GM21447 (cell line): ENCODE measurements around the gene CPD.
"Not testable (repeated sequence)": the region's sequence is repeated elsewhere in the genome, so short reads cannot be mapped to it uniquely, and the experiment has no call there.

Experiments
- ATAC-seq: cut with Tn5 transposase; IDR thresholded peaks from one replicate; pipeline ENCODE4 v1.9.1; 2021; ENCODE audit not compliant: unreplicated experiment

CPD gene

GRCh38 chr17:30381340-30381659, 2.6 kb downstream of the CPD start:
- ATAC-seq = no peak

DNA sequence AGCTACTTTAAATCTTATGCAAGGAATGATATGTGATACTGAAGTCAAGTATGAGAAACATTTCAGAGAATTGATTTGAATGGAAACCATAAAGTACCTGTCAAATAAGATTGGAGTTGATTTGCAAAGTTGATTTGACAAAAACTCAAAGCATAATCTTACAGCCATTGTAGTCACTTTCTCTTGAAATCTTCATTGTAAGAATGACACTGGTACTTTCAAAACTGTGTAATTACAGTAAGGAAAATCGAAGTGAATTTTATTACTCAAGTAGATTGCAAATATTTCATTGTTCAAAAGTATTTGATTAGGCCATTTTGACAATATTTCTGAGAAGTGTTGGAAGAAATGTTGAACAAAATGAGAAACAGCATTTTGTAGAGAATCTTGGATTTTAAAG, 3.6 kb downstream of the CPD start:
- no peak for ATAC-seq

DNA sequence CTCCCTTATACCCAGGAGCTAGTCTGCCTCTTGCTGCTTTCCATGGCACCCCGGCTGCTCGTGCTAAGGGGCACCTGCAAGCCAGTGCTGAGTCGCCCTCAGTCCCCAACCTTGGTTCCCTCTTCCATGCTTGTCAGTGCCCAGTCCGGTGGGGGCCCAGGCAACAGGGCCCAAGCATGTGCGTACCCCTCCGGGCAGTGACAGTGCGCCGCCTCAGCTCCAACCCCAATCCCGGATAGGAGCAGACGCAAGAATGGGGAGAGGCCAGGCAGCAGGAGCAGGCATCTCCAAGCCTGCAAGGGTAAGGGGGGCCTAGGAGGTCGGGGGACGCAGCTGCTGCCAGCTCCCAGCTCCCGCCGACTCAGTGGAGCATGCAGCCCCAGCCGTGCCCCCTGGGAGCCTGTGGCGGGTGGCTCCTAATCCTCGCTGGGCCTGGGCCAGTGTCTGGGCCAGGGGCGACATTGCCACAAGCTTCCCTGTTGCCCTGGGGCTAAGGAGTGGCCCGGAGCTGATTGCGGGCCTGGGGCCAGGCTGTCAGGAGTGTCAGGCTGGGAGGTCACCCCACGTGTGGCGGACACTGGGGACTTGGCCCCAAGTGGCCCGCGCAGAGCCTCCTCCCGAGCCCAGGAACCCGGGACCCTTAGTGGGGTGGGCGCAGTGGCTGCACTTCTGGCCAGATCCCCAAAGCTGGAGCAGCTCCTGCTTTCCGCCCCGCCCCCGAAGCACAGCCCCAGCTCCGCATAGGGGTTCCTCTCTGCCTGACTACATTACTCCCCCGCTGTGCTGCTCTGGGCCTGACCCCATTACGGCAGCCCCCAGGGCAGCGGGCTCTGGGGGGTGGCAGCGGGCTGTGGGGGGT, 9.8 kb downstream of the CPD start:
- no peak for ATAC-seq

DNA sequence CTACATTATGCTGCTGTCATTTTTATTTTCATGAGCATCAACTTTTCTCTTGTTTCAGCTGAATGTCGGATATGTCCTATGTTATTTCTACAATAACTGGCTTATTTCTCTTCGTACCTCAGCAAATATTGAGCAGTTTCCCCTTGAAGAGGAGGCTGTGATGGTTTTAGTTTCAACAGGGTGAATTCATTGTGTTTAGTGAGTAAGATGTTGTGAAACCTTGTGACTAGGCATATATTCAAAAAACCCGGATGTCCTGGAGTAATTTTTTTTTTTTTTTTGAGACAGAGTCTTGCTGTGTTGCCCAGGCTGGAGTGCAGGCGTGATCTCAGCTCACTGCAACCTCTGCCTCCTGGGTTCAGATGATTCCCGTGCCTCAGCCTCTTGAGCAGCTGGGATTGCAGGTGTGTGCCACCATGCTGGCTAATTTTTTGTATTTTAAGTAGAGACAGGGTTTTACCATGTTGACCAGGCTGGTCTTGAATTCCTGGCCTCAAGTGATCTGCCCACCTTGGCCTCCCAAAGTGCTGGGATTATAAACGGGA, 11.1 kb downstream of the CPD start:
- no peak for ATAC-seq

- no peak for ATAC-seq
Measured at GRCh38 chr17:30391534-30391933, 12.8 kb downstream of the CPD start.

DNA sequence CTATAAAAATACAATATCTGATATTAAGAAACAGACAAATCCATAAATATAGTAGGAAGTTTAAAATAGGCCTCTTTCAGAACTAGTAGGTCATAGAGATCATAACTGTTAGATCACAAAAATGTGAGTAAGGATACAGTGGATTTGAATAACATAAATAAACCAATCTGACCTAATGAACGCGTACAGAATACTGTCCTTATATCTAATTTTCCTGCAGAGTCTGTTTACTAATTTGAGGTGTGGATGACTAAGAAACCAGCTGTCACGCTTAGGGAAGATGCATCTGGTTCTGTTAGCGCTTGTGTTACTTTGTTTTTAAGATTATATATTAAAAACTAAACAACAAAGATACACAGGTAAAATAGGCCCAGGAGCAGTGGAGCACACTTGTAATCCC, 14.8 kb downstream of the CPD start:
- ATAC-seq = no peak

- no peak for ATAC-seq
Measured at GRCh38 chr17:30393911-30394867, 15.5 kb downstream of the CPD start.

- ATAC-seq = no peak
Measured at GRCh38 chr17:30395398-30396022, 16.8 kb downstream of the CPD start.

- no peak for ATAC-seq
Measured at GRCh38 chr17:30396129-30396528, 17.4 kb downstream of the CPD start.

GRCh38 chr17:30396612-30397011, 17.9 kb downstream of the CPD start:
- no peak for ATAC-seq

- no peak for ATAC-seq
Measured at GRCh38 chr17:30398328-30399041, 19.8 kb downstream of the CPD start.

GRCh38 chr17:30401097-30401496, 22.4 kb downstream of the CPD start:
- no peak for ATAC-seq

GRCh38 chr17:30405161-30405560, 26.4 kb downstream of the CPD start:
- ATAC-seq = no peak

- not testable (repeated sequence) for ATAC-seq
Measured at GRCh38 chr17:30410627-30411026, 31.9 kb downstream of the CPD start.

DNA sequence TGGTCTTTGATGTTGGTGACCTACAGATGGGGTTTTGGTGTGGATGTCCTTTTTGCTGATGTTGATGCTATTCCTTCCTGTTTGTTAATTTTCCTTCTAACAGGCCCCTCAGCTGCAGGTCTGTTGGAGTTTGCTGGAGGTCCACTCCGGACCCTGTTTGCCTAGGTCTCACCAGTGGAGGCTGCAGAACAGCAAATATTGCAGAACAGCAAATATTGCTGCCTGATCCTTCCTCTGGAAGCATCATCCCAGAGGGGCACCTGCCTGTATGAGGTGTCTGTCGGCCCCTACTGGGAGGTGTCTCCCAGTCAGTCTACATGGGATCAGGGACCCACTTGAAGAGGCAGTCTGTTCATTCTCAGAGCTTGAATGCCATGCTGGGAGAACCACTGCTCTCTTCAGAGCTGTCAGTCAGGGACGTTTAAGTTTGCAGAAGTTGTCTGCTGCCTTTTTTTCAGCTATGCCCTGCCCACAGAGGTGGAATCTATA, 33.3 kb downstream of the CPD start:
- ATAC-seq = not testable (repeated sequence)

DNA sequence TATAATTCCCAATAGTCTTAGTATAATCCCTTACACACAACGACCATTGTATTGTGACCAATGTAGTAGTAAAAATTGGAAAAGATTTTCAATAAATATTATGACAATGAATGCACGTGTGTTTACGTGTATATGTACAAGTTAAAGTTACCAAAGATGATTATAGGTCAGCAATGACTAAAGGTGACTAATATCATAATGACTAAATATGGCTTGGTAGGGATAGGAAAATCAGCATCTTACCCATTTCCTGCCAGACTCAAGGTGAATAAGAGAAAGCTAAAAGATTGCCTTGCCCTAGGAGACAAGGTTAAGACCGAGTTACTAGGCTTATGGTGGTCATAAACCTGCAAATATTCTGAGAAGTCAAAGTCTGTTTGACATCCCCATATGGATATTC, 34.4 kb downstream of the CPD start:
- ATAC-seq = no peak

GRCh38 chr17:30414486-30414885, 35.8 kb downstream of the CPD start:
- no peak for ATAC-seq

DNA sequence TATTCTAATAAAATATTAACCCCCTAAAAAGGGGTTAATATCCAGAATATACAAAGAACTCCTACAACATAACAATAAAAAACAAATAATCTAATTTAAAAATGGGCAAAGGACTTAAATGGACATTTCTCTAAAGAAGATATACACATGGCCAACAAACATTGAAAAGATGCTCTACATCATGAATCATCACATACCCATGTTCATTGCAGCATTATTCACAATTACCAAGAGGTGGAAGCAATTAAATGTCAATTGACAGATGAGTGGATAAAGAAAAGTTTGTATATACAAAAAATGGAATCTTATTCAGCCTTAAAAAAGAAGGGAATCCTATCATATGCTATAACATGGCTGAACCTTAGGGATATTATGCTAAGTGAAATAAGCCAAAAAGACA, 36.8 kb downstream of the CPD start:
- ATAC-seq = no peak

DNA sequence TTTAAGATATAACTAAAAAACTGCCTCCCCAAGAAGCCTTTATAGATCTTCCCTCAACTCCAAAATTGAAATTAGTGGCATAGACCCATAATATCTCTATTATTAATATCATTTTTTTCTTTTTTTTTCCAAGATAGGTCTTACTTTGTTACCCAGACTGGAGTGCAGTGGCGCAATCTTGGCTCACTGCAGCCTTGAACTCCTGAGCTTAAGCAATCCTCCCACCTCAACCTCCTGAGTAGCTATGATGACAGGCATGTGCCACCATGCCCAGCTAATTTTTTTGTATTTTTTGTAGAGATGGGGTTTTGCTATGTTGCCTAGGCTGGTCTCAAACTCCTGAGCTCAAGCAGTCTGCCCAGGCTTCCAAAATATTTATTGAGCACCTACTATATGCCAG, 39.3 kb downstream of the CPD start:
- not testable (repeated sequence) for ATAC-seq

GRCh38 chr17:30421592-30421991, 42.9 kb downstream of the CPD start:
- no peak for ATAC-seq

- no peak for ATAC-seq
Measured at GRCh38 chr17:30422171-30422570, 43.4 kb downstream of the CPD start.
